Aorta (tissue), 5 donors: ENCODE results near the gene PDE4D. TPM values are rescaled to one million over a fixed set of nuclear protein-coding genes. Genes with fewer than 3 reads are reported as not detected.

Source experiments
- ATAC-seq: fragments of 200-7000 bp; cut with Tn5 transposase; one replicate; pipeline ENCODE4 v1.9.1; 2022; ENCODE audit warnings: moderate library complexity; ENCODE audit not compliant: low FRiP score
- DNase-seq, 2 donors: peaks; one replicate each; pipeline ENCODE4 v3.0.0-alpha.2; 2020
- H3K27ac ChIP-seq, 2 donors: one replicate each; pipeline ENCODE4 v1.5.1; 2013; ENCODE audit warnings: low read length in 2 of 2, mild to moderate bottlenecking in 2 of 2, moderate library complexity in 2 of 2, control low read depth in 1 of 2, inconsistent platforms in 1 of 2, low read depth in 1 of 2
- H3K27me3 ChIP-seq, 2 donors: one replicate each; pipeline ENCODE4 v1.6.1; 2013; ENCODE audit warnings: control low read depth in 1 of 2, low read length in 1 of 2, mild to moderate bottlenecking in 1 of 2, moderate library complexity in 1 of 2; ENCODE audit not compliant: insufficient read depth in 2 of 2, control insufficient read depth in 1 of 2
- H3K36me3 ChIP-seq, 2 donors: one replicate each; pipeline ENCODE4 v1.6.1; 2013; ENCODE audit warnings: control low read depth in 1 of 2, low read length in 1 of 2, mild to moderate bottlenecking in 1 of 2; ENCODE audit not compliant: insufficient read depth in 2 of 2, control insufficient read depth in 1 of 2
- H3K4me1 ChIP-seq, 2 donors: one replicate each; pipeline ENCODE4 v1.6.1; 2013; ENCODE audit warnings: low read length in 2 of 2, control low read depth in 1 of 2, mild to moderate bottlenecking in 1 of 2, moderate library complexity in 1 of 2; ENCODE audit not compliant: insufficient read depth in 2 of 2, control insufficient read depth in 1 of 2
- H3K4me3 ChIP-seq, 2 donors: one replicate each; pipeline ENCODE4 v1.5.1; 2013; ENCODE audit warnings: low read length in 2 of 2, control low read depth in 1 of 2, mild to moderate bottlenecking in 1 of 2
- H3K9me3 ChIP-seq: one replicate; pipeline ENCODE4 v1.6.1; 2013; ENCODE audit warnings: mild to moderate bottlenecking, low read length; ENCODE audit not compliant: control insufficient read depth
- WGBS, 2 donors: extraction: QIAGEN DNeasy Blood & Tissue Kit; methylation state at CpG; one replicate each; pipeline ENCODE4 v1.1.7; 2013; 5-methylcytosine and 5-hydroxymethylcytosine counted together
- intact Hi-C, 2 donors: fragments of 100-400 bp; cut with DNase I; formaldehyde crosslinking; loops; one replicate each; pipeline versions ENCODE4 v1.14.2 to v1.15.0; 2022
- polyA plus RNA-seq, 2 donors: library from polyadenylated mRNA; stranded (reverse); fragments of 200-250 nt; gene quantifications; one replicate each; pipeline ENCODE4 v1.2.3, GENCODE V29; 2013
- total RNA-seq, 2 donors: library from RNA; stranded (reverse); fragmentation: NEBNext Ultra II Directional; extraction: Animal tissue kit (Norgen Biotek cat#: 25700); gene quantifications; one replicate each; pipeline ENCODE4 v1.2.1, GENCODE V29; 2021
- donor health status: healthy with polysubstance abuse.
- donor health status: Bipolar disorder and iron deficiency.
- donor health status: DM: no; HTN: no; CAD: no.
- donor health status: DM: no; HTN: no; CAD: no.
- donor health status: DM: yes; HTN: yes; CAD: no.

Gene PDE4D
- total and polyA plus RNA-seq, 4 donors = 2.4 to 112 (median 33.3) TPM

DNA sequence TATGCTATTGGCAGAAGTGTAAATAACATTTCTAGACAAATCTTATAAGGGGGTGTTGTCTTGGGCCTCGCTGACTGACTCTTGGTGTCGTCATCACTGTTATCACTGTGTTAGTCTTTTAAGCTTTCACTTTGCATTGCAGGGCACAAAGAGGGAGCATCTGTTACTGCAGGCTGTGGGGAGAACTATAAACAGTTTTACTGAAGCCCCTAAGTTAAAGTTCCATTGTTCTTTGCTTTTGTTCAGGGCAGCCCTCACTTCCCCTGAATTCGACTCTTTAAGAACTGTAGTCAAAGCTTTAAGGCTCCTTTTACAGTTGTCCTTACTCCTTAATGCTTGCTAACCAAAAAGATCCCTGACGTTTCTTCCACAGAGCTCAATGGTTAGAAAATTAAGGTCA lies 705.7 kb downstream of the PDE4D start:
- intact Hi-C loops = loop anchor here (2.0 to 10.0 kb wide), 4 partner anchors 179 to 487 kb away; no protein-coding TSS in a partner anchor
- Histone ChIP-seq H3K9me3 (no peaks in the 10 kb centered on the region), H3K4me1 (no peaks in the 10 kb centered on the region), H3K36me3 (peaks cover 0 to 2% of the 10 kb centered on the region in 2 donors), H3K4me3 (no peak overlapping the region), H3K27ac (no peak overlapping the region), H3K27me3 (no peaks in the 10 kb centered on the region)
- WGBS, 2 donors = 32 to 37% methylated on average over 4 of the region's 4 CpGs
- DNase-seq = no peak
- ATAC-seq = no peak

DNA sequence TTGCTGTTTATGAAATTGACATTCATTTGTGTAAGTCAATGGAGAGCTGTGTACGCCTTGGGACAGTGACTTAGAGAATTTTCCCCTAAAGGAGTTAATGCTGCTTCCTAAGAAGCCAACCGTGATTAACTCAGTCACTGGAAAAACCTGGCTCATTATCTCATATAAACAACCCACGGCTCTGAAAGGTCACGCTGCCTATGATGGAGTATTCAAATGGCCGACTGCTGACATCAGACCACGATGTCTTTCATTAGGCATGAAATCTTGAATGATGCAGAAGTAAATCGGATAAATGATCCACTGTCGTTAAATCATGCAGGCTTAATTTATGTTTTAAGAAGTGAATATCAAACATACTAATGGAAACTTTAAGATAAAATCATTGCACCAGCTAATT lies 706.9 kb downstream of the PDE4D start:
- H3K4me3 ChIP-seq = no peak overlapping the region
- no peaks in the 10 kb centered on the region for H3K9me3 ChIP-seq
- H3K4me1 ChIP-seq = no peaks in the 10 kb centered on the region
- WGBS, 2 donors = 59 to 60% methylated on average over 8 of the region's 8 CpGs
- intact Hi-C loops = loop anchor here in 1 of 2 donors (5.0 to 10.0 kb wide), 2 partner anchors 181 to 488 kb away; no protein-coding TSS in a partner anchor
- ATAC-seq (no peak), DNase-seq (no peak)
- H3K36me3 ChIP-seq = peaks cover 0 to 2% of the 10 kb centered on the region in 2 donors
- H3K27ac ChIP-seq = no peak overlapping the region
- H3K27me3 ChIP-seq = no peaks in the 10 kb centered on the region

DNA sequence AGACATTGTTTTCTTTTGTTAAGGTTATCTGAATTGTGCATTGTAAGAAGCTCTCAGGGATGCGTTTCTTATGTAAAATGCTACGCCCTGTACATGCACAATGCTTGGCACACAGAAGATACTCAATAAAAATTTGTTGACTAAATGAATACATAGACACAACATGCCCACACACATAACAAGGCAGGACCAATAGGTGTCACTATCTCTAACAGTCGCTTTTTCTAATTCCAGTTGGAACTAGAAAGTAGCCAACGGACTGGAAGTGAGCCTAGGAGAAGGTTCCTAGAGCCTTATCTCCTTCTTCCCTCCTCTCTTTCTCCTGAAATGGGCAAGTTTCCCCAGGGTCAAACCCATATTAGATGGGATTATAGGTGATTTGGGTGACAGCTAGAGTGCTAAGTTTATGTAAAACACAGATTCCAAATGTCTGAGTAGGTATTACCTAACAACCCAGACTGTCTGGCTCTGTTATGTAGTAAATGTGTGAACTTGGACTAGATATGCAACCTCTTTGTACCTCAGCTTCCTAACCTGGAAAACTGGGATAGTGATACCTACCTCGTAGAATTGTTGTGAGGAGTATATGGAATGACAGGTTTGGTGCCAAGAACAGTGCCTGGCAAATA lies 707.7 kb downstream of the PDE4D start:
- Histone ChIP-seq H3K27me3 (no peaks in the 10 kb centered on the region), H3K36me3 (peaks cover 0 to 2% of the 10 kb centered on the region in 2 donors), H3K4me3 (no peak overlapping the region), H3K9me3 (no peaks in the 10 kb centered on the region), H3K27ac (no peak overlapping the region), H3K4me1 (no peaks in the 10 kb centered on the region)
- 85 to 86% methylated on average over 5 of the region's 5 CpGs for WGBS, 2 donors
- ATAC-seq (no peak), DNase-seq (no peak)
- intact Hi-C loops = loop anchor here in 1 of 2 donors (5.0 to 10.0 kb wide), 2 partner anchors 181 to 489 kb away; no protein-coding TSS in a partner anchor

DNA sequence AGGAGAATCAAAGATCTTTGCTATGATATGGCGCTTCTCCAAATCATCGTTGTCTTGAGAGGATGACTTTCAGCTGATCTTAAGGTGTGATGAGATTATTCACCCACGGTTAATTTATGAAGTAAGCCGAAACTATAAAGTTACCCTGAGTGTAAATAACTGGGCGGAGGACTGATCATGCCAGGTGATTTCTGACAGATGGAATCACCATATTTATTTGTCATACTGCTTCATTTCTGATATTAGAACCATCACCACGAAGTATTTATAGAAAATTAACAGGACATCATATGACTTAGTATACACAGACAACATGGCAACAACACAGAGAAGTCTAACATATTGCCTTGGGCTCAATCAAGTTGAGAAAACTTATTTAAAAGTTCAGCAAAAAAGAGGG lies 708.8 kb downstream of the PDE4D start:
- Histone ChIP-seq H3K4me1 (no peaks in the 10 kb centered on the region), H3K36me3 (peaks cover 0 to 2% of the 10 kb centered on the region in 2 donors), H3K9me3 (no peaks in the 10 kb centered on the region), H3K4me3 (no peak overlapping the region), H3K27me3 (no peaks in the 10 kb centered on the region), H3K27ac (no peak overlapping the region)
- ATAC-seq (no peak), DNase-seq (no peak)
- intact Hi-C loops = loop anchor here in 1 of 2 donors (5.0 to 10.0 kb wide), 2 partner anchors 183 to 490 kb away; no protein-coding TSS in a partner anchor
- WGBS, 2 donors = 89 to 91% methylated on average over 6 of the region's 6 CpGs

DNA sequence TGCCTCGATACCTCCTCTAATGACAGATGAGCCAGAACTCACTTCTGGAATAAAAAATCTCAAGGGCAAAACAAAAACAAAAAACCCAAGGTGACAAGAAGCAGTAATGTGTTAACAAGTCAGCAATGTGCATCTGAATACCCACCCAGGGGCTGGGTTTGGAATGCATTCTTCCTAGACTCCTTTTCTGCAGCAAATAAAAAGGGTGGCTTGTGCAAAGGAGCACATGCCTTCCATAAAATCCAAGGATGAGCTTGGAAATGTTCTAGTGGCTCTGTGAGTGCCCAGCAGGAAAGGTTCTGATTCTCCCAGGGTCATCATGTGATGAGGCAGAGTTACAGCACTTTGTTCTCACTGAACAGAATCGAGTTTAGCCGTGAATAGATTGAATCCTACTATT lies 710.8 kb downstream of the PDE4D start:
- no peaks in the 10 kb centered on the region for H3K4me1 ChIP-seq
- H3K4me3 ChIP-seq = no peak overlapping the region
- 95 to 99% methylated on average over 3 of the region's 3 CpGs for WGBS, 2 donors
- H3K9me3 ChIP-seq = no peaks in the 10 kb centered on the region
- no peak for DNase-seq
- intact Hi-C loops = loop anchor here in 1 of 2 donors (10.0 kb wide), 1 partner anchor 492 kb away; no protein-coding TSS in a partner anchor
- ATAC-seq = no peak
- H3K27ac ChIP-seq = no peak overlapping the region
- peaks cover 0 to 2% of the 10 kb centered on the region in 2 donors for H3K36me3 ChIP-seq
- no peaks in the 10 kb centered on the region for H3K27me3 ChIP-seq

DNA sequence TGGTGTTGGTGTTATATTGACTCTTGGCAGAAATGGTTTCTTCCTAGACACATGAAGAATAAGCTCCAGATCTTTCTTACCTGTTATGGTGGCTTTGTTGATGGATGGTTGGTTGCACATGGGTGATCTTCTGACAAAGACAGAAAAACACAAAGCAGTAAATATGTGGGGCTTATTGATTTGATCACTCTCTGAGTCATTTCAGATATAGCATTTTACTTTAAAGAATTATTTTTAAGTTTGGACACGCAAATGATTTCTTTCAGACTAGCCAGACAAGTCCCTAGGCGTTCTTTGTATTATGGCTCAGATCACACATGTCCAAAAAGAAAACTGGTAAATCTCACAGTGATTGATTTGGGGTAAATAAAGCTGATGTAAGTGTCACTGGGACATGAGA lies 713.0 kb downstream of the PDE4D start:
- no peaks in the 10 kb centered on the region for H3K9me3 ChIP-seq
- no peak for DNase-seq
- intact Hi-C loops = loop anchor here in 1 of 2 donors (10.0 kb wide), 1 partner anchor 494 kb away; no protein-coding TSS in a partner anchor
- no peak overlapping the region for H3K27ac ChIP-seq
- no peak overlapping the region for H3K4me3 ChIP-seq
- WGBS, 2 donors = 83 to 88% methylated on average over 2 of the region's 2 CpGs
- H3K36me3 ChIP-seq = peaks cover 0 to 2% of the 10 kb centered on the region in 2 donors
- no peaks in the 10 kb centered on the region for H3K27me3 ChIP-seq
- no peak for ATAC-seq
- H3K4me1 ChIP-seq = no peaks in the 10 kb centered on the region

DNA sequence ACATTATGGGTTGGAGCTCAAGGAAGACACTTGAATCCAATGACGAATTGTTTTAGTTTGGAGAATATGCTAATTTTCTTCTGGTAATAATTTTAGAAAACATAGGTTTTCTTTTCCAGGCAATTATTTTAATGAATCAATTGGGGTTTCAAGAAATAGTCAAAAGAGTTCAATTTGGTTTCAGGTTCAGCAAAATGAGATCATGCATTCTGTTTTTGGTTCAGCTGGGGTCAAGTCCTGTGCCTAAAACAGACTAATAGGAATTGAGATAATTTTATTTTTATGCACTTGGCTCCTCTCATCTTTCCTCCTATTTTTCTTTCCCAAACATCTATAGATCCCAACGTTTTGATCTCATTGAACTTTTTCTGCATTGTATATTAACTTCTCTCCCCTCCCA lies 713.8 kb downstream of the PDE4D start:
- ATAC-seq = no peak
- 51 to 53% methylated on average over 2 of the region's 2 CpGs for WGBS, 2 donors
- DNase-seq = no peak
- H3K4me1 ChIP-seq = no peaks in the 10 kb centered on the region
- intact Hi-C loops = loop anchor here (10.0 kb wide), 2 partner anchors 145 to 495 kb away; no protein-coding TSS in a partner anchor
- no peak overlapping the region for H3K27ac ChIP-seq
- H3K27me3 ChIP-seq = no peaks in the 10 kb centered on the region
- H3K9me3 ChIP-seq = no peaks in the 10 kb centered on the region
- no peak overlapping the region for H3K4me3 ChIP-seq
- H3K36me3 ChIP-seq = peaks cover 0 to 2% of the 10 kb centered on the region in 2 donors

DNA sequence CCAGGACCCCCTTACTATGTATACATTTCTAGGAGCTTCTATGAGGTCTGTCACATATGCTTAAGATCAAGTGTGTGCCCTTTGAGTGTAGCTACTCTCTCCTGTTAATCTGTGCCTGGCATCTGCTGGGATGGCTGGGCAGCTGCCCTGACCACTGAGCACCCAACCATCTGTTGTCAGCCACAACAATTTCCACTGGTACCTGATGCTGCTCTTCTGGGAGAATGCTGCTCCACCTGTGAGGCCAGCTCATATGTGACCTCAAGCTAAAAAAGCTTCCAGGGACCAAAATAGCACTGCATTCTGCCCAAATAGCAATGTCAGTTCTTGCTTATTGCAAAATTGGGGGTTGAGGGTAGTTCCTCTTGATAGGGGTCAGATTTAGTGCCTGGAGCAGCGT lies 715.0 kb downstream of the PDE4D start:
- H3K27ac ChIP-seq = no peak overlapping the region
- WGBS, 2 donors = 94 to 96% methylated on average over 1 of the region's 1 CpG
- no peak overlapping the region for H3K4me3 ChIP-seq
- H3K4me1 ChIP-seq = no peaks in the 10 kb centered on the region
- intact Hi-C loops = loop anchor here in 1 of 2 donors (10.0 kb wide), 1 partner anchor 144 kb away; no protein-coding TSS in a partner anchor
- H3K36me3 ChIP-seq = no peaks in the 10 kb centered on the region
- no peaks in the 10 kb centered on the region for H3K9me3 ChIP-seq
- ATAC-seq (no peak), DNase-seq (no peak)
- H3K27me3 ChIP-seq = no peaks in the 10 kb centered on the region

DNA sequence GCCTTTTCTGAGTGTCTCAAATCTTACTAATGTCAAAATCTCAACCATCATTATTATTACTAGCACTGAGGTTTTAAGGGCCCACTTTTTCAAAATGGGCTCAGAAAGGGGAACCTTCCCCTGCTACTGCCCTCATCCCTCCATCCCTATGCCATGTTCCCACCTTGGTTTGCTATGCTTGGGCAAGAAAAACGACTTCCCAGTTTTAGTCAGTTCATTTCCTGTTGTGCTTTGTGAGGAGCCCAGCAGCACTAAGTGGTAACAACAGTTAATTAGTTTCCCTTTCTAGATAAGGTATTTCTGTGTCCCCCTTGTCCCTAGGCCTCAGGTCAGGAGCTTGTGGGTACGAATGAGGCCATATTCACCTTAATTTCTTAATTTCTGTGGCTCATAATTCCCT lies 715.5 kb downstream of the PDE4D start:
- Histone ChIP-seq H3K4me3 (no peak overlapping the region), H3K27me3 (no peaks in the 10 kb centered on the region), H3K9me3 (no peaks in the 10 kb centered on the region), H3K4me1 (no peaks in the 10 kb centered on the region), H3K27ac (no peak overlapping the region), H3K36me3 (no peaks in the 10 kb centered on the region)
- ATAC-seq (no peak), DNase-seq (no peak)
- WGBS, 2 donors = 71 to 80% methylated on average over 2 of the region's 2 CpGs
- intact Hi-C loops = loop anchor here in 1 of 2 donors (10.0 kb wide), 1 partner anchor 143 kb away; no protein-coding TSS in a partner anchor
